ENCODE data around the gene RTN4RL1.

Gene RTN4RL1

DNA sequence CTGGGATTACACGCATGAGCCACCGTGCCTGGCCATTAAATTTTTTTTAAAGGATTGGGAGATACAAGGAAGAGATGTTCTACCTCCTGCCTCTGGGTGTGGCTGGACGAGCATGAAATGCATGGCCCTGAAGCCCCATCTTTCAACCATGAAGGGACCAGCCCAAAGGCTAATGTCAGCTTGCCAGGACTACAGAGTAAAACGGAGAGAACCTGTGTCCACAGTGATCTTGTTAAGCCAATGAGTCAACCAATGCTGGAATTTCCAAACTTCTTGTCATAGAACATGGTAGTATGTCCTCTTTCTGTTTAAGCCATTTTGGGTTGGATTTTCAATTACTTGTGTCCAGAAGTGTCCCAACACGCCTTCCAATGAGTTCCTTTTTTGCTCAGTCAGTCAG, 71.3 kb downstream of the RTN4RL1 start:
- TF ChIP-seq, protein P1, sequence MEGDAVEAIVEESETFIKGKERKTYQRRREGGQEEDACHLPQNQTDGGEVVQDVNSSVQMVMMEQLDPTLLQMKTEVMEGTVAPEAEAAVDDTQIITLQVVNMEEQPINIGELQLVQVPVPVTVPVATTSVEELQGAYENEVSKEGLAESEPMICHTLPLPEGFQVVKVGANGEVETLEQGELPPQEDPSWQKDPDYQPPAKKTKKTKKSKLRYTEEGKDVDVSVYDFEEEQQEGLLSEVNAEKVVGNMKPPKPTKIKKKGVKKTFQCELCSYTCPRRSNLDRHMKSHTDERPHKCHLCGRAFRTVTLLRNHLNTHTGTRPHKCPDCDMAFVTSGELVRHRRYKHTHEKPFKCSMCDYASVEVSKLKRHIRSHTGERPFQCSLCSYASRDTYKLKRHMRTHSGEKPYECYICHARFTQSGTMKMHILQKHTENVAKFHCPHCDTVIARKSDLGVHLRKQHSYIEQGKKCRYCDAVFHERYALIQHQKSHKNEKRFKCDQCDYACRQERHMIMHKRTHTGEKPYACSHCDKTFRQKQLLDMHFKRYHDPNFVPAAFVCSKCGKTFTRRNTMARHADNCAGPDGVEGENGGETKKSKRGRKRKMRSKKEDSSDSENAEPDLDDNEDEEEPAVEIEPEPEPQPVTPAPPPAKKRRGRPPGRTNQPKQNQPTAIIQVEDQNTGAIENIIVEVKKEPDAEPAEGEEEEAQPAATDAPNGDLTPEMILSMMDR (IDR thresholded peaks at IDR 0.05) = no peak

DNA sequence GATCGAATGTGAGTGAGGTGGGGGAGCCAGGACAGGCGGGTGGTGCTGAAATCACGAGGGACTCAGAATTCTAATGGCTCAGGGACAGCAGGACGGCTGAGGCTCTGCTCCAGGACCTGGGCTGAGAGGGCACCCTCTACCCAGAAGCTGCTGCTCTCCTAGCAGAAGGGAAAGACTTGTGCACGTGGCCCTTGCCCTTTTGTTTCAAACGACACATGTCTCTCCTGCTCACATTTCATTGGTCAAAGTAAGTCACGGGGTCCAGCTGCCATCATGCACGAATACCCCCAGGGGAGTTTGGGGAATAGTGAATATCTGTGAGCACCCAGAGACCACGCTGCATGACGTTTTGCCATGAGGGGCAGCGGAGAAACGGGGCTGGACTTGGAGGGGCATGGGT, 73.2 kb downstream of the RTN4RL1 start:
- TF ChIP-seq, protein P1 (IDR thresholded peaks at IDR 0.05) = no peak

GRCh38 chr17:1949754-1950153, 75.4 kb downstream of the RTN4RL1 start:
- TF ChIP-seq, protein P1 (IDR thresholded peaks at IDR 0.05) = no peak

DNA sequence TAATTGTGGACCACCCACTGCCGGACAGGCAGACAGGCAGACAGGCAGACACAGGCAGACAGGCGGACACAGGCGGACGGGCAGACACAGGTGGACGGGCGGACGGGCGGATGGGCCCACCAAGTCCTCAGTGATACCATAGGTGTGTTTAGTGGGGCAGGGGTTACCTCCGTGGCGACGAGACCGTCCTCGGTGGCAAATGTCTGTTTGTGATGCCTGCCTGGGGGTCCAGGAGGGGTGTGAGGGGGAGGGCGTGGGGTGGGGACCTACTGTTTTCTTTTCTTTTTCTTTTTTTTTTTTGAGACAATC, 76.7 kb downstream of the RTN4RL1 start:
- TF ChIP-seq, protein P1 (IDR thresholded peaks at IDR 0.05) = no peak

GRCh38 chr17:1947743-1948516, 77.2 kb downstream of the RTN4RL1 start:
- TF ChIP-seq, protein P1 (IDR thresholded peaks at IDR 0.05) = no peak

- TF ChIP-seq, protein P1 (IDR thresholded peaks at IDR 0.05) = no peak
Observed at GRCh38 chr17:1947229-1947742, 77.8 kb downstream of the RTN4RL1 start.

DNA sequence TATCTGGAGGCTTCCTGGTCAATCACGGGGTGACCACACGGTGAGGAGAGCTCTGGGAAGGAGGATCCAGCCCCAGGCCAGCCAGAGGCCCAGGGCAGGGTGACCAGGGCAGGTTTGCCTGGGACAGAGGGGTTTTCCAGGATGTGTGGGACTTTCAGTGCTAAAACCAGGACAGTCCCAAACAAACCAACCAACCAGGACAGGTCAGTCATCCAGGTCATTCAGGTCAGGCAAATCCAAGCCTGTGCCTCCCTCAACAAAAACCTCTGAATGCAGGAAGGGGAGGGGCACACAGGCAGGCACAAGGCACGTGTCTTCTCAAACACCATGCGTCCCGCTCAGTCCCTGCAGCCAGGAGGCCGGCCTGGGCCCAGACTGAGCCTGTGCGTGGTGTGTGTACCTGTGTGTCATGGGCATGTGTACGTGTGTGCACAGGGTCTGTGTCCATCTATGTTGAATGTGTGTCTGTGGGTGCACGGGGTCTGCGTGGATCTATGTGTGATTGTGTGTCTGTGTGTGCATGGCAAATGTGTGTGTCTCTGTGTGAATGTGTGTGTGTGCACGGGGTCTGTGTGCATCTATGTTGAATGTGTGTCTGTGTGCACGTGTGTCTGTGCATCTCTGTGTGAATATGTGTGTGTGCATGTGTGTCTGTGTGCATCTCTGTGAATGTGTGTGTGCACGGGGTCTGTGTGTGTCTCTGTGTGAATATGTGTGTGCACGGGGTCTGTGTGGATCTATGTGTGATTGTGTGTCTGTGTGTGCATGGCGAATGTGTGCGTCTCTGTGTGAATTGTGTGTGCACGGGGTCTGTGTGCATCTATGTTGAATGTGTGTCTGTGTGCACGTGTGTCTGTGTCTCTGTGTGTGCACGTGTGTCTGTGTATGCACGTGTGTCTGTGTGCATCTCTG, 78.9 kb downstream of the RTN4RL1 start:
- TF ChIP-seq, protein P1 (IDR thresholded peaks at IDR 0.05) = no peak
